Measurements from ENCODE around the gene ABT1.

Gene ABT1

GRCh38 chr6:26607434-26608230, 10.9 kb downstream of the ABT1 start:
- no peak for DNase-seq

GRCh38 chr6:26609463-26609862, 12.7 kb downstream of the ABT1 start:
- no peak for DNase-seq

DNA sequence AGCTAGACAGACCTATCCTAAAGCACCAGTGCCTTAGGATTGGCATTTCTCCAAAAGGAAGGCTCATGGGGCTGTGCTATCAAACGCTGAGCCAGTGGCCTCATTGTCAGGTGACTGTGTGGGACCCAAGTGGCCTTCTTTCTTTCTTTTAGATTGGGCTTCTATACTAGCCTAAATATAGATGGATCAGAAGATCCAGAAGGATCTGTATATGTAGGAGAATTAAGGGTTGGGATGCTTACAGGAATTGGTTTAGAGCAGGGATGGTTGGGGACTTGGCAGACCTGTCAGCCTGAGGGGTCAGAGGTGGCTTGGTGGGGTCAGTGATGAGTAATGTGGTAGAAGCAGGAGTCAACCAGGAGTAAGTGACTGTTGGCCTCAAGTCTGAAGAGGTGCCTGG, 14.8 kb downstream of the ABT1 start:
- DNase-seq, result no peak

DNA sequence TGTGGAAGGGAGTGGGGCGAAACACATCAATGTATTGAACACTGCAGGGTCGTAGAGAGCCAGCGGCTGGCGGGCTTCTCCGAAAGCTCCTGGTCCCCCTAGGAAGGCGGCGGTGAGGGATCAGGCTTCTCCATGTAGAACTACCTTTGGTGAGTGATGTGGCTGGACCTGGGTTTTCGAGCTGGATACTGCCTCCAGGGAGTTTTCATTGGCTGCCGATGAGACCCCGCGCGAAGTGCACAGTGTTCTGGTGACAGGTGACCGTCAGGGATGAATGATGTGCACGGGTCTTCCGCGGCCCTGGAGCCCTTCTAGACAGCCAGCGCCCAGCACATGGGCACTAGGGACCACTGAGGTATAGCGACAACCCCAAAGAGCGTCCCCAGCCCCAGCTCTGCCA, 16.4 kb downstream of the ABT1 start:
- no peak for DNase-seq

- no peak for DNase-seq
Measured at GRCh38 chr6:26613689-26614683, 17.2 kb downstream of the ABT1 start.

GRCh38 chr6:26623339-26623859, 26.6 kb downstream of the ABT1 start:
- no peak for DNase-seq

GRCh38 chr6:26624557-26624956, 27.8 kb downstream of the ABT1 start:
- DNase-seq, result no peak

GRCh38 chr6:26627843-26628242, 31.1 kb downstream of the ABT1 start:
- DNase-seq, result no peak

DNA sequence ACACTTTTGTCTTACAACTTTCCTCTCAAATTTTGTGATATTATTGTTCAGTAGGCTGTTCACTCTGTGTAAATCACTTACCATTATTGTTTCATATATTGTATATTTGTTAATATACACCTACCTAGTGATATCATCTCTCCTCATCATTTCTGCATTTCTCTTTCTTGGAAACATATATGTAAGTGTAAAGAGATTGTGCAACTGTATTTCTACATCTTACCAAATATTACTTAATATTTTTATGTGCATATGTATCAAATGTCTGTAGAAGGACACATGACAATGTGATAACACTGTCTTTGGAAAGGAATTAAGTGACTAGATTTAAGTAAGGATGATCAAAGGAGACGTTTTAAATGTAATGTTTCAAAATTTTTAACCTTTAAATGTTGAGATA, 32.6 kb downstream of the ABT1 start:
- no peak for DNase-seq

DNA sequence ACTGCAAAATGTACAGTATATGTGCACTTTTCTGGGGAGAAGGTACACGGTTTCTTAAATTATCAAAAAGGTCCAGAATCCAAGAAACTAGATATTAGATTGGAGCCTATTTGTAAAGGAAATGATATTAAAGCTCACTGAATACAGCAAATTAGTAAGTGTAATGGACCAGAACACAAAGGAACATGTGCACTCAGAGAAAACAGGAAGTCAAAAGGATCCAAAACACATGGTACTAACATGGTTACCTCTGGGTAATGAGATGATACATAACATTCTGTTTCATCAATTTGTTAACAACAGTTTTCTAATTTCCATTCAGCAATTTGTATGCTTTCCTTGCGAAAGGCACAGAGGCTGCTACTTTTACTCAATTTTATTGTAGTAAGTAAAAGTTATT, 44.1 kb downstream of the ABT1 start:
- no peak for DNase-seq

DNA sequence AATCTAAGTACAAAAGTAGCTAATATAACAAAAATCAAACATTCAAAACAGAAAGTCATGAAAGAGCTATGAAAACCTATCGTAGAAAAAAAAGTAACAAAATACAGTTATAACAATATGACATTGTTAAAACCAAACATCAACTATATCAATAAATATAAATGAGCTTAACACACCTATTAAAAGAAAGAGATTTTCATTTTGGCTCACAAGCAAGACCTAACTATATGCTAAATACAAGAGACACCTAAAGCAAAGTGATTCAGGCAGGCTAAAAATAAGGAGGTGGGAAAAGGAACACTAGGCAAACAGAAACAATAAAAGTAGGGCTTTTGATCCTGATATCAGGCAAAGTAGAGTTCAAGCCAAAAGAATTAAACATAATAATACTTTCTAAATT, 49.3 kb downstream of the ABT1 start:
- no peak for DNase-seq
